Measurements from ENCODE around the gene DUSP5.
"Not testable (repeated sequence)": the region's sequence is repeated elsewhere in the genome, so short reads cannot be mapped to it uniquely, and the experiment has no call there.

Gene DUSP5

GRCh38 chr10:110529596-110530011 lies 31.9 kb downstream of the DUSP5 start:
- no peaks in the 10 kb centered on the region for H3K4me1 ChIP-seq
- no peak overlapping the region for H3K27ac ChIP-seq
- H3K27me3 ChIP-seq (ENCODE audit: control insufficient read depth, insufficient read depth, low read length), result no peaks in the 10 kb centered on the region
- no peaks in the 10 kb centered on the region for H3K79me2 ChIP-seq
- no peaks in the 10 kb centered on the region for H3K36me3 ChIP-seq (ENCODE audit: control insufficient read depth, insufficient read depth, low read length)
- no peak overlapping the region for H3K4me2 ChIP-seq (ENCODE audit: low read length)
- no peak for TF ChIP-seq CTCF (IDR thresholded peaks at IDR 0.05)
- no peaks in the 10 kb centered on the region for H3K9me3 ChIP-seq (ENCODE audit: control insufficient read depth, low read length)
- no peak overlapping the region for H2AFZ ChIP-seq
- H3K9ac ChIP-seq, result no peak overlapping the region
- H3K4me3 ChIP-seq (ENCODE audit: low read depth, low read length), result no peak overlapping the region

DNA sequence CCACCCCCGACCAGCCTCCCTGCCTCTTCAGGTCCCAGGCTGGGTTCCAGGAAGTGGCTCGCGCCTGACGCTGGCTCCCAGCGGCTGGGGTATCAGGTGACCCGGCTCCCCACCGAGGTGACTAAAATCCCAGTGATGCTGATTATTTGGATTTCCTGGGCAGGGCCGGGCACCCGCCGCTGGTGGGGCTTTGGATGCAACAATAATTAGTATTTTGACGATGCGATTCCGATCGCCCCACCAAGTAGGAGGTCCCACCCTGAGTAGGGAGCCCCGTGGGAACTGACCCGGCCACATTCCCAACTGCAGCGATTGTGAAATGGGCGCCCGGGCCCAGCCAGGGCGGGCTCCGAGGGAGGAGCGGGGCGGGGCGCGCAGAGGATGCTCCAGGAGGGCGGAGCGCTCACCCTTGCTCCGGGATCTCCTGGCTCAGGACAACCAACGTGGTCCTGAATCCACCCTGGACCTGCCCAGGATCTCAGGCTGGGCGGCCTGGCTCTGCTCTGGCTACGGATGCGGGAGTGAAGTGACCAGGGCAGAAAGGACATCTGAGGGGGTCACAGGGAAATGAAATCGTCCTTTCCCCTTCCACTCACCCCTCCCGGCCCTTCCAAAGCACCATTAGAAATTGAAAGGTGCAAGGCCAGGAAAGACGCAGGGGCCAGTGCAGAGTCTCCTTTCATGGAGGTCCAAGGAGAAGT lies 32.6 kb downstream of the DUSP5 start:
- Histone ChIP-seq H3K27me3 (ENCODE audit: control insufficient read depth, insufficient read depth, low read length) (no peaks in the 10 kb centered on the region), H3K4me1 (no peaks in the 10 kb centered on the region), H3K4me2 (ENCODE audit: low read length) (peak overlapping the region; percentile 38), H3K36me3 (ENCODE audit: control insufficient read depth, insufficient read depth, low read length) (no peaks in the 10 kb centered on the region), H3K4me3 (ENCODE audit: low read depth, low read length) (no peak overlapping the region), H3K9me3 (ENCODE audit: control insufficient read depth, low read length) (no peaks in the 10 kb centered on the region), H3K79me2 (no peaks in the 10 kb centered on the region), H2AFZ (peak overlapping the region; percentile 79), H3K27ac (no peak overlapping the region), H3K9ac (no peak overlapping the region)
- no peak for TF ChIP-seq CTCF (IDR thresholded peaks at IDR 0.05)

DNA sequence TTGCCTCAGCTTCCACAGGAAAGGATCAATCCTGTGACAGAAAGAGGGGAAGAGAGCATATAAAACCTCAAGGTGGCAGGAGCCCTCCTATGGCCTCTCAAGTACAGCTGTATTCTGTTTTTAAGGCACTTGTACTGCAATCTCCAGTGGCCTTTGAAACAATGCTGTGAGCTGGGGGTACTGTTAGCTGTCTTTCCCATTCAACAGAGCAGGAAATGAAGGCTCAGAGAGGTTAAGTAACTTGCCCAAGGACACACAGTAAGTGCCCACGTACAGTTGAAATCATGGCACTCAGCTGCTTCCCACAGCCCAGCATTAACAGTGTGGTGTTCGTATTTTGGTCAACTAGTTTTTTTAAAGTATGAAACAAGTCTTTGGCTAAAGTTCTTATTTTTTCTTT lies 34.0 kb downstream of the DUSP5 start:
- H3K27ac ChIP-seq, result no peak overlapping the region
- TF ChIP-seq CTCF (IDR thresholded peaks at IDR 0.05), result no peak
- H3K4me3 ChIP-seq (ENCODE audit: low read depth, low read length), result no peak overlapping the region
- no peak overlapping the region for H3K4me2 ChIP-seq (ENCODE audit: low read length)
- no peaks in the 10 kb centered on the region for H3K9me3 ChIP-seq (ENCODE audit: control insufficient read depth, low read length)
- H3K36me3 ChIP-seq (ENCODE audit: control insufficient read depth, insufficient read depth, low read length), result no peaks in the 10 kb centered on the region
- H2AFZ ChIP-seq, result no peak overlapping the region
- H3K79me2 ChIP-seq, result no peaks in the 10 kb centered on the region
- no peak overlapping the region for H3K9ac ChIP-seq
- H3K4me1 ChIP-seq, result no peaks in the 10 kb centered on the region
- H3K27me3 ChIP-seq (ENCODE audit: control insufficient read depth, insufficient read depth, low read length), result no peaks in the 10 kb centered on the region

DNA sequence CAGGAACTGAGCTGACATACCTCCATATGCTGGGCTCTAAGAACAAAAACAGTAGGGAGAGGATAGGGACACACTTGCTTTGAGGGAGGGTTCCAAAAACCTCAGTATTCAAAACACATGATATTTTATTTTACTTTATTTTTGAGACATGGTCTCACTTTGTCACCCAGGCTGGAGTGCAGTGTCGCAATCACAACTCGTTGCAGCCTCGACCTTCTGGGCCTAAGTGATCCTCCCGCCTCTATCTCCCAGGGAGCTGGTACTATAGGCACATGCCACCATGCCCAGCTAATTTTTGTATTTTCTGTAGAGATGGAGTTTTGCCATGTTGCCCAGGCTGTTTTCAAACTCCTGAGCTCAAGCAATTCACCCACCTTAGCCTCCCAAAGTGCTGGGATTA lies 34.9 kb downstream of the DUSP5 start:
- not testable (repeated sequence) for H3K4me1 ChIP-seq; H3K27ac ChIP-seq; H3K4me2 ChIP-seq (ENCODE audit: low read length); H3K4me3 ChIP-seq (ENCODE audit: low read depth, low read length); H3K79me2 ChIP-seq; H3K27me3 ChIP-seq (ENCODE audit: control insufficient read depth, insufficient read depth, low read length); H3K9ac ChIP-seq; H3K36me3 ChIP-seq (ENCODE audit: control insufficient read depth, insufficient read depth, low read length); H3K9me3 ChIP-seq (ENCODE audit: control insufficient read depth, low read length); H2AFZ ChIP-seq

- no peak overlapping the region for H3K4me2 ChIP-seq (ENCODE audit: low read length)
- no peaks in the 10 kb centered on the region for H3K36me3 ChIP-seq (ENCODE audit: control insufficient read depth, insufficient read depth, low read length)
- no peak overlapping the region for H3K4me3 ChIP-seq (ENCODE audit: low read depth, low read length)
- no peak overlapping the region for H3K27ac ChIP-seq
- no peaks in the 10 kb centered on the region for H3K4me1 ChIP-seq
- H3K27me3 ChIP-seq (ENCODE audit: control insufficient read depth, insufficient read depth, low read length), result no peaks in the 10 kb centered on the region
- no peaks in the 10 kb centered on the region for H3K79me2 ChIP-seq
- H3K9ac ChIP-seq, result no peak overlapping the region
- H3K9me3 ChIP-seq (ENCODE audit: control insufficient read depth, low read length), result no peaks in the 10 kb centered on the region
- no peak overlapping the region for H2AFZ ChIP-seq
- no peak for TF ChIP-seq CTCF (IDR thresholded peaks at IDR 0.05)
These were observed 35.4 kb downstream of the DUSP5 start for GRCh38 chr10:110533149-110533548.
